ENCODE data around the gene MAP3K5.
"Not testable (repeated sequence)": the region's sequence is repeated elsewhere in the genome, so short reads cannot be mapped to it uniquely, and the experiment has no call there.

The MAP3K5 gene

DNA sequence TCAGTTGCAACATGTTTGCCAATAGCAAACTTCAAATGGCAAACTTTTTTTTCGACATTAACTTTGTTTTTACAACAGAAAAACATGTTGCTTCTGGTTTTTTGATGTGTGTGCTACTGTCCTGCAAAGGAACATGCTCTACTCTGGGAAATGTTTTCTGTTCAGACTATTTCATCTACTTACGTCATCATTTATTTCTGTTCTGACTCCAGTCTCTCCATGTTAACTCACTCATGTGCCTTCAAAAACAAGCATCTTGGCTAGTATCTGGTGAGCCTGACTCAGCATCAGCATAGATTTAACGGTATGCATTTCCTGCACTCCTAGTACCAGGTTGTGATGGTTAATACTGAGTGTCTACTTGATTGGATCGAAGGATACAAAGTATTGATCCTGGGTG, 206.0 kb downstream of the MAP3K5 start:
- Histone ChIP-seq H3K4me3 (ENCODE audit: low read depth in 1 of 2, low read length in 1 of 2) (no peak overlapping the region), H3K9me3 (no peaks in the 10 kb centered on the region), H3K36me3 (peaks cover 95% of the 10 kb centered on the region), H3K27me3 (no peaks in the 10 kb centered on the region), H3K27ac (no peak overlapping the region), H3K4me1 (ENCODE audit: control insufficient read depth in 1 of 2, insufficient read depth in 1 of 2, low read depth in 1 of 2, low read length in 1 of 2) (no peaks in the 10 kb centered on the region)
- TF ChIP-seq, protein P1, sequence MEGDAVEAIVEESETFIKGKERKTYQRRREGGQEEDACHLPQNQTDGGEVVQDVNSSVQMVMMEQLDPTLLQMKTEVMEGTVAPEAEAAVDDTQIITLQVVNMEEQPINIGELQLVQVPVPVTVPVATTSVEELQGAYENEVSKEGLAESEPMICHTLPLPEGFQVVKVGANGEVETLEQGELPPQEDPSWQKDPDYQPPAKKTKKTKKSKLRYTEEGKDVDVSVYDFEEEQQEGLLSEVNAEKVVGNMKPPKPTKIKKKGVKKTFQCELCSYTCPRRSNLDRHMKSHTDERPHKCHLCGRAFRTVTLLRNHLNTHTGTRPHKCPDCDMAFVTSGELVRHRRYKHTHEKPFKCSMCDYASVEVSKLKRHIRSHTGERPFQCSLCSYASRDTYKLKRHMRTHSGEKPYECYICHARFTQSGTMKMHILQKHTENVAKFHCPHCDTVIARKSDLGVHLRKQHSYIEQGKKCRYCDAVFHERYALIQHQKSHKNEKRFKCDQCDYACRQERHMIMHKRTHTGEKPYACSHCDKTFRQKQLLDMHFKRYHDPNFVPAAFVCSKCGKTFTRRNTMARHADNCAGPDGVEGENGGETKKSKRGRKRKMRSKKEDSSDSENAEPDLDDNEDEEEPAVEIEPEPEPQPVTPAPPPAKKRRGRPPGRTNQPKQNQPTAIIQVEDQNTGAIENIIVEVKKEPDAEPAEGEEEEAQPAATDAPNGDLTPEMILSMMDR (IDR thresholded peaks at IDR 0.05) = no peak

DNA sequence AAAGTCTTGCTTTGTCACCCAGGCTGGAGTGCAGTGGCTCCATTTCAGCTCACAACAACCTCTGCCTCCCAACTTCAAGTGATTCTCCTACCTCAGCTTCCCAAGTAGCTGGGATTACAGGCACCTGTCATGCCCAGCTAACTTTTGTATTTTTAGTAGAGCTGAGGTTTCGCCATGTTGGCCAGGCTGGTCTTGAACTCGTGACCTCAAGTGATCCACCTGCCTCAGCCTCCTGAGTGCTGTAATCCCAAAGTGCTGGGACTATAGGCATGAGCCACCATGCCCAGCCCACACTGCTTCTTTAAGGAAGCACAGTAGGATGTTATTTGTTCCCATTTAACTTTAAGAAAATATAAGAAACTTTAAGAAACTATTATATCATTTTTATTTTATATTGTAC, 206.8 kb downstream of the MAP3K5 start:
- not testable (repeated sequence) for H3K9me3 ChIP-seq; H3K4me1 ChIP-seq (ENCODE audit: control insufficient read depth in 1 of 2, insufficient read depth in 1 of 2, low read depth in 1 of 2, low read length in 1 of 2); H3K27ac ChIP-seq; H3K27me3 ChIP-seq; H3K4me3 ChIP-seq (ENCODE audit: low read depth in 1 of 2, low read length in 1 of 2)
- peaks cover 95% of the 10 kb centered on the region for H3K36me3 ChIP-seq

DNA sequence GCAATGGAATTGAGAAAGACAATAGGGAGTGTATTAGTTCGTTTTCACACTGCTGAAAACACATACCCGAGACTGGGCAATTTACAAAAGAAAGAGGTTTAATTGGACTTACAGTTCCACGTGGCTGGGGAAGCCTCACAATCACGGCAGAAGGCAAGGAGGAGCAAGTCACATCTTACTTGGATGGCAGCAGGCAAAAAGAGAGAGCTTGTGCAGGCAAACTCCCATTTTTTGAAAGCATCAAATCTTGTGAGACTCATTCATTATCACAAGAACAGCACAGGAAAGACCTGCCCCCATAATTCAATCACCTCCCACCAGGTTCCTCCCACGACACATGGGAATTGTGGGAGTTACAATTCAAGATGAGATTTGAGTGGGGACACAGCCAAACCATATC, 208.0 kb downstream of the MAP3K5 start:
- H3K27me3 ChIP-seq; H3K4me1 ChIP-seq (ENCODE audit: control insufficient read depth in 1 of 2, insufficient read depth in 1 of 2, low read depth in 1 of 2, low read length in 1 of 2); H3K9me3 ChIP-seq; H3K4me3 ChIP-seq (ENCODE audit: low read depth in 1 of 2, low read length in 1 of 2); H3K27ac ChIP-seq: not testable (repeated sequence)
- peaks cover 95% of the 10 kb centered on the region for H3K36me3 ChIP-seq

DNA sequence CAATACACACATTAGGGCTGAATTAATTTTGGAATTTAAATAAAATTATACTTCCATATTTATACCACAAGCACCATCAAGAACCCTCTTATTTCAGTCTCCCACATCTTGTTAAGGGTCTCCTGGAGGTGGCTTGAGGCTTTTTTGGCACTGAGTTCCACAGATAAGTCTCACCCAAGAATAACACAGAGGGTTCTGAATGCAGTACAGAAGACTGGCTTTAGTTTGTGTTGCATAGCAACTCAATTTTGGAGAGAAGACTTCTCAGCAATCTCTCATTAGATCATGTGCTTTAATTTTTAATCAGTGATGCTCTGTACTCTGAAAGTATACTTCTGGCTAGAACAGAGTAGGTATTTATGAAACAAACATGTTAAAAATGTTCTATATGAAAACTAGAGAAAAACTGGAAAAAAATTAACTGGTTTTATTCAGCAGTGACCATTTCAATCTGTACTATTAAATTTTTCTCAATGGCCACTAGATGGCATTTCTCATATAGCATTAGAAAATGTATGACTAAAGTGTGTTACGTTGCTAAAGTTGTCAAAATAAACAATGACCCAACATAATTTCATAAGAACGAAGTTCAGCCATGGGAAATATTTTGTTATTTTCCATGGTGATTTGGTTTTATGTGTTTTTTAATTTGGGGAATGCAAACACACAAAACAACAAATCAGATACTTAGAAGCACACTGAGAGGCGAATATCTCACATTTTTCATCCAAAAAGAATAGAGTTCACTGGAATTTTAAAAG, 209.4 kb downstream of the MAP3K5 start:
- H3K27ac ChIP-seq = peak overlapping the region; percentile 5

DNA sequence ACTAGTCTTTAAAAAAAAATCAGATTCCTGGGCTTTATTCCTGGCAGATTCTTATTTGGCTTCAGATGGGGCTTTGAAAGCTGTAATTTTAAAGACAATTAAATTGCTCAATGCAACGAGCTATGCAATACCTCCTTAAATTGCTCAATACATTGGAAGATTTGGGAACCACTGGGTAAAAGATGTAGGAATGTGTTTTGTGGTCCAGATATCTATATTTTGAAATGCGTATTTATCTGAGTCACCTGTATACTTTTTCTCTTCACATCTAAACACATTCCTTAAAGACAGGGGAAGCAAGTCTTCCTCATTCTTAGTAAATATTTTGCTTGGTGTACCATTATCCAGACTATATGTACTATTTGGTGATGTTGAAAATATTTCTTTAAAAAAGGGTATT, 212.5 kb downstream of the MAP3K5 start:
- TF ChIP-seq, protein P1 (IDR thresholded peaks at IDR 0.05) = no peak
- no peaks in the 10 kb centered on the region for H3K9me3 ChIP-seq
- no peaks in the 10 kb centered on the region for H3K27me3 ChIP-seq
- H3K4me3 ChIP-seq (ENCODE audit: low read depth in 1 of 2, low read length in 1 of 2) = no peak overlapping the region
- H3K36me3 ChIP-seq = peaks cover 98% of the 10 kb centered on the region
- no peak overlapping the region for H3K27ac ChIP-seq
- H3K4me1 ChIP-seq (ENCODE audit: control insufficient read depth in 1 of 2, insufficient read depth in 1 of 2, low read depth in 1 of 2, low read length in 1 of 2) = no peaks in the 10 kb centered on the region

More for the DNA sequence above, 209.4 kb downstream of the MAP3K5 start:
- no peaks in the 10 kb centered on the region for H3K27me3 ChIP-seq
- H3K36me3 ChIP-seq = peaks cover 95% of the 10 kb centered on the region
- no peak overlapping the region for H3K4me3 ChIP-seq (ENCODE audit: low read depth in 1 of 2, low read length in 1 of 2)
- H3K4me1 ChIP-seq (ENCODE audit: control insufficient read depth in 1 of 2, insufficient read depth in 1 of 2, low read depth in 1 of 2, low read length in 1 of 2) = no peaks in the 10 kb centered on the region
- TF ChIP-seq, protein P1 (IDR thresholded peaks at IDR 0.05) = no peak
- H3K9me3 ChIP-seq = no peaks in the 10 kb centered on the region

DNA sequence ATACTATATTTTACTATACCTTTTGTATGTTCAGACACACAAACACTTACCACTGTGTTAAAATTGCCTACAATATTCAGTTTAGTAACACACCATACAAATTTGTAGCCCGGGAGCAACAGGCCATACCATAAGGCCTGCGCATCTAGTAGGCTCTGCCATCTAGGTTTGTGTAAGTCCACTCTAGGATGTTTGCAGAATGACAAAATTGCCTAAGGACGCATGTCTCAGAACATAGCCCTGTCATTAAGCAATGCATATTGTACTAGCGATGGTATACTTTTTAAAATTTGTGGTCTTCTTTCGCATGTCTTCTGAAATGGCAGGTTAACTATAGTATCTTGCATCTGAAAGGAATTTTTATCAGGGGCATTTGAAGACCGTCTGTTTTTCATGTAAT, 215.5 kb downstream of the MAP3K5 start:
- Histone ChIP-seq H3K27me3 (no peaks in the 10 kb centered on the region), H3K4me1 (ENCODE audit: control insufficient read depth in 1 of 2, insufficient read depth in 1 of 2, low read depth in 1 of 2, low read length in 1 of 2) (no peaks in the 10 kb centered on the region), H3K4me3 (ENCODE audit: low read depth in 1 of 2, low read length in 1 of 2) (no peak overlapping the region), H3K27ac (no peak overlapping the region), H3K36me3 (peaks cover 86% of the 10 kb centered on the region), H3K9me3 (no peaks in the 10 kb centered on the region)
- TF ChIP-seq, protein P1 (IDR thresholded peaks at IDR 0.05) = no peak

Measured in neutrophil (primary cell).